Motor neuron (in vitro differentiated cells): ENCODE data around the gene RAD21L1. TPM values are rescaled to one million over a fixed set of nuclear protein-coding genes. Genes with fewer than 3 reads are reported as not detected.
"Not testable (repeated sequence)": the region's sequence is repeated elsewhere in the genome, so short reads cannot be mapped to it uniquely, and the experiment has no call there.

Experiments used
- ATAC-seq, 8 experiments: fragments of 200-7000 bp; cut with Tn5 transposase; replicated peaks in 6 of 8; 2 replicates each; pipeline ENCODE4 v1.8.0; 2021; ENCODE audit warnings: mild to moderate bottlenecking in 8 of 8, moderate library complexity in 8 of 8
- H3K27ac ChIP-seq, 2 donors: fragments of 250-450 bp; sonication (Bioruptor Pico); 2 replicates each; pipeline ENCODE4 v1.9.0; 2021; ENCODE audit warnings: antibody characterized with exemption in 2 of 2, mild to moderate bottlenecking in 2 of 2, moderate library complexity in 1 of 2
- H3K4me1 ChIP-seq, 2 donors: fragments of 250-450 bp; sonication (Bioruptor Pico); replicated peaks in 1 of 2; 2 replicates each; pipeline ENCODE4 v1.6.1; 2021; ENCODE audit warnings: antibody characterized with exemption in 2 of 2, mild to moderate bottlenecking in 2 of 2, moderate library complexity in 1 of 2
- H3K4me3 ChIP-seq, 5 donors: fragments of 250-450 bp; sonication (Bioruptor Pico); 2 replicates each; pipeline ENCODE4 v1.9.0; 2021; ENCODE audit warnings: antibody characterized with exemption in 5 of 5, mild to moderate bottlenecking in 5 of 5, moderate library complexity in 4 of 5
- WGBS, 10 experiments: fragments of 450-650 bp; shearing (Covaris generic); methylation state at CpG; one replicate each; pipeline ENCODE4 v1.0.0; 2022; 5-methylcytosine and 5-hydroxymethylcytosine counted together
- in situ Hi-C, 9 experiments: fragments of 400-800 bp; cut with MboI; loops; one replicate each; pipeline ENCODE4 v1.15.0; 2021; ENCODE audit warnings: low sequenced_read_pairs in 9 of 9, low pct_unique_long_range_greater_than_20kb in 2 of 9; ENCODE audit not compliant: unreplicated experiment in 9 of 9
- total RNA-seq, 8 experiments: library from RNA; unstranded; fragments of 300-600 nt; gene quantifications; 2 replicates each; pipeline versions ENCODE4 v1.2.3 to v1.2.4, GENCODE V29; 2022

RAD21L1 gene
- total RNA-seq, 8 experiments from 2014 or later = not detected

GRCh38 chr20:1250282-1250681 is 24.4 kb downstream of the RAD21L1 start:
- H3K4me3 ChIP-seq, H3K27ac ChIP-seq, in situ Hi-C loops, ATAC-seq, H3K4me1 ChIP-seq: not testable (repeated sequence)
- WGBS, 10 experiments = 11 to 100% (median 71%) methylated on average over 1 to 2 of the region's 2 CpGs; no CpG with 5 or more reads in 4 of the 10 experiments

GRCh38 chr20:1252416-1252815 is 26.6 kb downstream of the RAD21L1 start:
- in situ Hi-C loops = no loop called here
- no peak for ATAC-seq
- Histone ChIP-seq H3K4me1 (no peaks in the 10 kb centered on the region), H3K4me3 (no peak overlapping the region), H3K27ac (no peak overlapping the region)
- 69 to 100% (median 96%) methylated on average over 1 to 3 of the region's 3 CpGs; no CpG with 5 or more reads in 4 of the 10 experiments for WGBS, 10 experiments

GRCh38 chr20:1254254-1254653 is 28.4 kb downstream of the RAD21L1 start:
- Histone ChIP-seq H3K27ac (no peak overlapping the region), H3K4me3 (no peak overlapping the region), H3K4me1 (no peaks in the 10 kb centered on the region)
- no peak for ATAC-seq
- 20 to 100% (median 67%) methylated on average over 1 to 2 of the region's 2 CpGs; no CpG with 5 or more reads in 1 of the 10 experiments for WGBS, 10 experiments
- in situ Hi-C loops = no loop called here

- no peak overlapping the region for H3K27ac ChIP-seq
- ATAC-seq = no peak
- in situ Hi-C loops = no loop called here
- WGBS, 10 experiments = 0 to 100% (median 80%) methylated on average over 1 to 2 of the region's 2 CpGs; no CpG with 5 or more reads in 3 of the 10 experiments
- no peak overlapping the region for H3K4me3 ChIP-seq
- no peaks in the 10 kb centered on the region for H3K4me1 ChIP-seq
Measured at GRCh38 chr20:1255675-1256074, 29.8 kb downstream of the RAD21L1 start.

- 0 to 100% (median 89%) methylated on average over 1 of the region's 1 CpG; no CpG with 5 or more reads in 5 of the 10 experiments for WGBS, 10 experiments
- Histone ChIP-seq H3K27ac (no peak overlapping the region), H3K4me1 (peaks cover 4 to 7% of the 10 kb centered on the region in 2 donors), H3K4me3 (no peak overlapping the region)
- ATAC-seq = no peak
- in situ Hi-C loops = no loop called here
Measured at GRCh38 chr20:1263853-1264252, 38.0 kb downstream of the RAD21L1 start.

- Histone ChIP-seq H3K27ac (no peak overlapping the region), H3K4me1 (peaks cover 4 to 7% of the 10 kb centered on the region in 2 donors), H3K4me3 (no peak overlapping the region)
- no peak for ATAC-seq
- WGBS, 10 experiments = 43 to 100% (median 89%) methylated on average over 1 to 2 of the region's 2 CpGs; no CpG with 5 or more reads in 1 of the 10 experiments
- in situ Hi-C loops = no loop called here
Measured at GRCh38 chr20:1264727-1265126, 38.9 kb downstream of the RAD21L1 start.

GRCh38 chr20:1265226-1265915 is 39.5 kb downstream of the RAD21L1 start:
- ATAC-seq = no peak
- H3K4me1 ChIP-seq = peaks cover 4 to 7% of the 10 kb centered on the region in 2 donors
- no peak overlapping the region for H3K27ac ChIP-seq
- WGBS, 10 experiments = 75 to 100% (median 92%) methylated on average over 1 to 4 of the region's 4 CpGs
- H3K4me3 ChIP-seq = peak overlapping the region; percentile 51 to 86 (median 65)
- in situ Hi-C loops = no loop called here

- ATAC-seq = no peak
- Histone ChIP-seq H3K4me1 (peaks cover 4 to 7% of the 10 kb centered on the region in 2 donors), H3K4me3 (peak overlapping the region; percentile 51 to 86 (median 65)), H3K27ac (no peak overlapping the region)
- in situ Hi-C loops = no loop called here
- WGBS, 10 experiments = 0% methylated on average over 1 to 10 of the region's 10 CpGs; no CpG with 5 or more reads in 8 of the 10 experiments
Measured at GRCh38 chr20:1265916-1266166, 40.0 kb downstream of the RAD21L1 start.

GRCh38 chr20:1266167-1266973 is 40.5 kb downstream of the RAD21L1 start, which contains the start of gene SNPH:
Gene SNPH, plus strand, starts transcription at chr20:1266294. Its CDS starts 29,946 bp downstream, at chr20:1296240.
- 0% methylated on average over 1 of the region's 61 CpGs; no CpG with 5 or more reads in 8 of the 10 experiments for WGBS, 10 experiments
- in situ Hi-C loops = no loop called here

GRCh38 chr20:1267161-1267560 is 41.3 kb downstream of the RAD21L1 start:
- H3K4me1 ChIP-seq = peaks cover 4 to 7% of the 10 kb centered on the region in 2 donors
- H3K4me3 ChIP-seq = peak overlapping the region; percentile 51 to 86 (median 65)
- H3K27ac ChIP-seq = no peak overlapping the region
- in situ Hi-C loops = no loop called here
- 20 to 57% (median 45%) methylated on average over 1 to 7 of the region's 8 CpGs; no CpG with 5 or more reads in 5 of the 10 experiments for WGBS, 10 experiments
- peak in 1 of 8 experiments; percentile 7 for ATAC-seq

More at GRCh38 chr20:1266167-1266973, 40.5 kb downstream of the RAD21L1 start, which contains the start of gene SNPH:
- Histone ChIP-seq H3K27ac (peak within 1 kb of the TSS; percentile 51 to 75), H3K4me1 (peaks cover 4 to 7% of the 10 kb centered on the region in 2 donors), H3K4me3 (peak within 1 kb of the TSS; percentile 51 to 86 (median 65))
- ATAC-seq = peak; percentile 85 to 94 (median 87)

GRCh38 chr20:1267809-1268374 is 42.0 kb downstream of the RAD21L1 start:
- peaks cover 4 to 7% of the 10 kb centered on the region in 2 donors for H3K4me1 ChIP-seq
- no peak overlapping the region for H3K27ac ChIP-seq
- 90 to 100% (median 100%) methylated on average over 1 to 3 of the region's 3 CpGs; no CpG with 5 or more reads in 3 of the 10 experiments for WGBS, 10 experiments
- H3K4me3 ChIP-seq = peak overlapping the region in 1 of 5 donors; percentile 58
- in situ Hi-C loops = no loop called here
- no peak for ATAC-seq

GRCh38 chr20:1269235-1269634 is 43.4 kb downstream of the RAD21L1 start:
- 60 to 100% (median 78%) methylated on average over 1 to 8 of the region's 8 CpGs; no CpG with 5 or more reads in 3 of the 10 experiments for WGBS, 10 experiments
- Histone ChIP-seq H3K4me3 (no peak overlapping the region), H3K4me1 (peaks cover 4 to 7% of the 10 kb centered on the region in 2 donors), H3K27ac (no peak overlapping the region)
- ATAC-seq = no peak
- in situ Hi-C loops = no loop called here

GRCh38 chr20:1269850-1270249 is 44.0 kb downstream of the RAD21L1 start:
- in situ Hi-C loops = no loop called here
- ATAC-seq = no peak

More at GRCh38 chr20:1269850-1270249, 44.0 kb downstream of the RAD21L1 start:
- peaks cover 4 to 7% of the 10 kb centered on the region in 2 donors for H3K4me1 ChIP-seq
- 70 to 100% (median 91%) methylated on average over 1 to 3 of the region's 3 CpGs; no CpG with 5 or more reads in 2 of the 10 experiments for WGBS, 10 experiments
- no peak overlapping the region for H3K27ac ChIP-seq
- H3K4me3 ChIP-seq = no peak overlapping the region
